Peyer's patch (tissue), 4 donors: ENCODE measurements around the gene UROD. TPM values are rescaled to one million over a fixed set of nuclear protein-coding genes. Genes with fewer than 3 reads are reported as not detected.

ENCODE experiments used
- DNase-seq, 3 donors: peaks; one replicate each; pipeline ENCODE4 v3.0.0-alpha.2; 2017 to 2019
- H3K27ac ChIP-seq, 4 donors: fragments of 200-600 bp; sonication (generic); one replicate each; pipeline ENCODE4 v1.5.1; 2016 to 2019
- H3K27me3 ChIP-seq, 2 donors: fragments of 200-600 bp; sonication (generic); one replicate each; pipeline ENCODE4 v1.5.1; 2019
- H3K36me3 ChIP-seq, 3 donors: fragments of 200-600 bp; sonication (generic); one replicate each; pipeline ENCODE4 v1.5.1; 2016 to 2019
- H3K4me1 ChIP-seq, 4 donors: fragments of 200-600 bp; sonication (generic); one replicate each; pipeline ENCODE4 v1.5.1; 2016 to 2019
- H3K4me3 ChIP-seq, 4 donors: fragments of 200-600 bp; sonication (generic); 1 replicate in 3 of 4; 2 replicates in 1 of 4; pipeline ENCODE4 v1.5.1; 2016 to 2019; ENCODE audit warnings: mild to moderate bottlenecking in 1 of 4
- H3K9me3 ChIP-seq, 4 donors: fragments of 200-600 bp; sonication (generic); one replicate each; pipeline ENCODE4 v1.5.1; 2016 to 2019; ENCODE audit warnings: mild to moderate bottlenecking in 1 of 4
- CTCF ChIP-seq, 6 experiments: fragments of 450-650 bp in 4 of 6; fragments of 200-600 bp in 2 of 6; sonication (generic) in 1 of 6; IDR thresholded peaks; one replicate each; pipeline ENCODE4 v1.5.1; 2017 to 2019; ENCODE audit warnings: antibody characterized with exemption in 6 of 6, mild to moderate bottlenecking in 3 of 6, moderate library complexity in 1 of 6
- POLR2A ChIP-seq, 2 donors: fragments of 450-650 bp; IDR thresholded peaks; one replicate each; pipeline ENCODE4 v1.5.1; 2017; ENCODE audit warnings: antibody characterized with exemption in 2 of 2, mild to moderate bottlenecking in 2 of 2, moderate library complexity in 2 of 2
- total RNA-seq, 4 donors: library from RNA; depleted of rRNA; stranded (reverse); fragments of >200 nt; gene quantifications; one replicate each; pipeline ENCODE4 v1.1.0, GENCODE V29; 2016

Gene UROD
- total RNA-seq, 4 donors from 2014 or later = 43.4 to 56.6 (median 51.3) TPM

GRCh38 chr1:45016767-45017166 is 4.7 kb downstream of the UROD start:
- Histone ChIP-seq H3K27me3 (no peaks in the 10 kb centered on the region), H3K27ac (no peak overlapping the region), H3K4me3 (no peak overlapping the region), H3K9me3 (no peaks in the 10 kb centered on the region), H3K36me3 (peaks cover 0 to 6% (median 0%) of the 10 kb centered on the region in 3 donors), H3K4me1 (peaks cover 0 to 22% (median 10%) of the 10 kb centered on the region in 4 donors)
- no peak for TF ChIP-seq POLR2A (IDR thresholded peaks at IDR 0.05)
- TF ChIP-seq CTCF (IDR thresholded peaks at IDR 0.05) = no peak
- DNase-seq = no peak

DNA sequence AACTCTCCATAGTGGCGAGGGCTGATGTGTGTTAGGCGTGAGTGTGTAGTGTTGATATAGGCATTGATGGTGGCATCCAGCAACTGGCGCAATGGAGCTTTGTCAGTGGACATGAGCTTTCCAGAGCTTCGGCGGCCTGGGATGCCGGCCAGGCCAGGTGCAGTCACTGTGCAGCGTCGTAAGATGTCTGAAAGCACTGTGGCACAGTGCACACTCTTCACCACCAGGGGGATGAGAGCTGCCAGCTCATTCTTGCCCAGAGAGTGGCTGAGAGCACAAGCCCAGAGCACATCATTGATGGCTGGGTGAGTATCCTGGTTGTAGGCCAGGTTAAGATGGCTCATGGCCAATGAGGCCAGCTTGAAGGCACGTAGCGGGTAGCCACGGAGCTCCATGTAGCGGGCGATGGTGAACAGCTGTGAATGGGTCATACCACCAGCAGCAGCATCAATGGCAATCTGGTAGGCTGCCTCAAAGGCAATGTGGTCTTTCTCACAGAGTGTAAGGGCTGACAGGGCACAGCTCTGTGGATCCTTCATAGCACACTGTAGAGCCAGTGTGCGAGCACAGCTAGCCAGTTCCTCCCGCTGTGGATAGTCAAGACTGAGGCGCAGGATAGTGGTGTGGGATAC is 6.7 kb downstream of the UROD start:
- Histone ChIP-seq H3K9me3 (no peaks in the 10 kb centered on the region), H3K27me3 (no peaks in the 10 kb centered on the region), H3K27ac (no peak overlapping the region), H3K4me1 (peaks cover 0 to 10% (median 0%) of the 10 kb centered on the region in 4 donors), H3K36me3 (peaks cover 0 to 6% (median 0%) of the 10 kb centered on the region in 3 donors), H3K4me3 (no peak overlapping the region)
- peak; percentile 45 to 86 (median 75) for DNase-seq
- TF ChIP-seq CTCF (IDR thresholded peaks at IDR 0.05) (peak; percentile 46 to 93 (median 78)), POLR2A (IDR thresholded peaks at IDR 0.05) (no peak)

DNA sequence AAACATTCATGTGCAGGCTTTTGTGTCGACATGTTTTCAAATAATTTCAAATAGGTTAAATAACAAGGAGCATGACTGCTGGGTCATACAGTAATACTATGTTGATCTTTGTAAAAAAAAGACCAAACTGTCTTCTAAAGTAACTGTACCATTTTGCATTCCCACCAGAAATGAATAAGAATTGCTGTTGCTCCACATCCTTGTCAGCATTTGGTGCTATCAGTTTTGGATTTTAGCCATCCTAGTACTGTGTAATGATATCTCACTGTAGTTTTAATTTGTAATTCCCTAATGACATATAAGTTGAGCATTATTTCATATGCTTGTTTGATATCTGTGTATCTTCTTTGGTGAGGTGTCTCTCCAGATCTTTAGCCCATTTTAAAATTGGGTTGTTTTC is 11.6 kb downstream of the UROD start:
- DNase-seq = no peak
- H3K36me3 ChIP-seq = no peaks in the 10 kb centered on the region
- no peak overlapping the region for H3K4me3 ChIP-seq
- H3K4me1 ChIP-seq = no peaks in the 10 kb centered on the region
- no peaks in the 10 kb centered on the region for H3K9me3 ChIP-seq
- H3K27ac ChIP-seq = no peak overlapping the region
- TF ChIP-seq CTCF (IDR thresholded peaks at IDR 0.05) (no peak), POLR2A (IDR thresholded peaks at IDR 0.05) (no peak)
- H3K27me3 ChIP-seq = no peaks in the 10 kb centered on the region

- no peak overlapping the region for H3K4me3 ChIP-seq
- H3K9me3 ChIP-seq = no peaks in the 10 kb centered on the region
- no peak overlapping the region for H3K27ac ChIP-seq
- TF ChIP-seq POLR2A (IDR thresholded peaks at IDR 0.05) (no peak), CTCF (IDR thresholded peaks at IDR 0.05) (no peak)
- no peaks in the 10 kb centered on the region for H3K36me3 ChIP-seq
- no peak for DNase-seq
- no peaks in the 10 kb centered on the region for H3K4me1 ChIP-seq
- no peaks in the 10 kb centered on the region for H3K27me3 ChIP-seq
Measured at GRCh38 chr1:45026446-45026845, 14.4 kb downstream of the UROD start.

DNA sequence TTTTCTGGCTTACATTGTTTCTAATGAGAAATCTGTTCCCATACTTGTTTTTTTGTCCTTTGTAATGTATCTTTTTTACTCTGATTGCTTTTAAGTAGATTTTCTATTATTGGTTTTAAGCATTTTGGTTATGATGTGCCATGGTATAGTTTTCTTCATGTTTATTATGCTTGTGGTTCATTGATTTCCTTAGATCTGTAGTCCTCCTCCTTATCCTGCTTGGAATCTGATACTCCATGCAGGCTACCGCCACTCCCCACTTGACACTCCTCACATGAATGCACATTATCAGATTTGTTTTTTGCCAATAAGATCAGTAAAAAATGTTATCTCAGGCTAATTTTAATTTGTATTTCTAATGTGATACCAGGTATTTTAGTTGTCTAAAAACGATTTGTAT is 20.8 kb downstream of the UROD start:
- Histone ChIP-seq H3K9me3 (no peaks in the 10 kb centered on the region), H3K27ac (no peak overlapping the region), H3K36me3 (peaks cover 0 to 22% (median 0%) of the 10 kb centered on the region in 3 donors), H3K27me3 (no peaks in the 10 kb centered on the region), H3K4me1 (no peaks in the 10 kb centered on the region), H3K4me3 (no peak overlapping the region)
- TF ChIP-seq POLR2A (IDR thresholded peaks at IDR 0.05) (no peak), CTCF (IDR thresholded peaks at IDR 0.05) (no peak)
- DNase-seq = no peak
